ENCODE data around the gene NPM1.
A peak's percentile ranks its signal among the peaks of the same experiment; 100 is the strongest.

Gene NPM1

DNA sequence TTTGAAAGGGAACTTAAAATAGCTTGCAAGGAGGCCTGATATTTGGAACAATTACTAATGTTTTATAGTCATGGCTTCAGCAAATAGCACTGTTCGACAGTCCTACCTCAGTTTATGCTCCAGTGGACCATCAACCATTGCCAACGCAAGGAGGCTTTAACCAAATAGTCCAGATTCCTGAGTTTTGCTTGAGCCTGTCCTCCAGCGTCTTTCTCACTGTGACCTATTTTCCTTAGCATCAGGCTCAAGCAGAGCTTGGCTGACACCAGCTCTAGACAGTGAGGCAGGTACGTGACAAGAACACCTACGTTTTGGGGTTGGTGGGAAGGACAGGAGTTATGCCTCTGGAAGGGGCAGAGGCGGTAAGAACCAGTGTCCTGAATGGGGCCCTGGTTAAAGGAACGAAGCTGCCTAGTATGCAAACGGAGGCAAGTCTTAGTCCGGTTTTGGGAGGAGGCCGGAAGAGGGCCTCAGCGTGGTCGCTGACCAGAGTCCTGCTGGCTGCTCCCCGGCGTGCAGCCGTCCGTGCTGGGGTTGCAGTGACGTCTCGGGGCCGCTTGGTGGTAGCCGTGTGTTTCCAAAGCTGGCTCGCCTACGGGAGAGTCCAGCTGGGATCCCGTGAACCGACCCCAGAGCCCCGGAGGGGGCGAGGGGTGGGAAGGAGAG is 30.8 kb downstream of the NPM1 start (continued):
- TF ChIP-seq, protein P1, sequence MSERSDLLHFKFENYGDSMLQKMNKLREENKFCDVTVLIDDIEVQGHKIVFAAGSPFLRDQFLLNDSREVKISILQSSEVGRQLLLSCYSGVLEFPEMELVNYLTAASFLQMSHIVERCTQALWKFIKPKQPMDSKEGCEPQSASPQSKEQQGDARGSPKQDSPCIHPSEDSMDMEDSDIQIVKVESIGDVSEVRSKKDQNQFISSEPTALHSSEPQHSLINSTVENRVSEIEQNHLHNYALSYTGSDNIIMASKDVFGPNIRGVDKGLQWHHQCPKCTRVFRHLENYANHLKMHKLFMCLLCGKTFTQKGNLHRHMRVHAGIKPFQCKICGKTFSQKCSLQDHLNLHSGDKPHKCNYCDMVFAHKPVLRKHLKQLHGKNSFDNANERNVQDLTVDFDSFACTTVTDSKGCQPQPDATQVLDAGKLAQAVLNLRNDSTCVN (tag by site-specific recombination; optimal IDR thresholded peaks at IDR 0.05): no peak
- TF ChIP-seq ZNF302 (tag by site-specific recombination; IDR thresholded peaks at IDR 0.05; ENCODE audit: low read depth): no peak
- peak; percentile 66; the same call in 1 of the 2 replicates for TF ChIP-seq ZNF600 (tag by site-specific recombination; IDR thresholded peaks at IDR 0.05)
- TF ChIP-seq HOXC10 (CRISPR knock-in tag; IDR thresholded peaks at IDR 0.05): no peak
- TF ChIP-seq ZNF521 (tag by site-specific recombination; IDR thresholded peaks at IDR 0.05): no peak
- TF ChIP-seq ZFHX2 (tag by site-specific recombination; conservative IDR thresholded peaks at IDR 0.05): peak; percentile 78
- no peak for TF ChIP-seq ZNF792 (tag by site-specific recombination; IDR thresholded peaks at IDR 0.05)
- TF ChIP-seq ZNF544 (tag by site-specific recombination; IDR thresholded peaks at IDR 0.05): no peak
- TF ChIP-seq ATF2 (tag by site-specific recombination; IDR thresholded peaks at IDR 0.05; ENCODE audit: low read depth): no peak
- TF ChIP-seq, protein P2, sequence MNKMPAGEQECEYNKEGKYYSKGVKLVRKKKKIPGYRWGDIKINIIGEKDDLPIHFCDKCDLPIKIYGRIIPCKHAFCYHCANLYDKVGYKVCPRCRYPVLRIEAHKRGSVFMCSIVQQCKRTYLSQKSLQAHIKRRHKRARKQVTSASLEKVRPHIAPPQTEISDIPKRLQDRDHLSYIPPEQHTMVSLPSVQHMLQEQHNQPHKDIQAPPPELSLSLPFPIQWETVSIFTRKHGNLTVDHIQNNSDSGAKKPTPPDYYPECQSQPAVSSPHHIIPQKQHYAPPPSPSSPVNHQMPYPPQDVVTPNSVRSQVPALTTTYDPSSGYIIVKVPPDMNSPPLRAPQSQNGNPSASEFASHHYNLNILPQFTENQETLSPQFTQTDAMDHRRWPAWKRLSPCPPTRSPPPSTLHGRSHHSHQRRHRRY (tag by site-specific recombination; IDR thresholded peaks at IDR 0.05): no peak
- no peak for TF ChIP-seq ZNF610 (tag by site-specific recombination; IDR thresholded peaks at IDR 0.05; ENCODE audit: borderline replicate concordance)
- TF ChIP-seq ZNF26 (tag by site-specific recombination; IDR thresholded peaks at IDR 0.05): no peak
- TF ChIP-seq IKZF3 (tag by site-specific recombination; IDR thresholded peaks at IDR 0.05): 0 out of 2 replicates have a peak, but pooled peaks have one; percentile 39
- no peak for TF ChIP-seq ZNF274 (IDR thresholded peaks at IDR 0.05; ENCODE audit: low read length)
- TF ChIP-seq ZNF274 (tag by site-specific recombination; IDR thresholded peaks at IDR 0.05; ENCODE audit: borderline replicate concordance): no peak
- TF ChIP-seq PRDM6 (tag by site-specific recombination; IDR thresholded peaks at IDR 0.05): no peak
- no peak for TF ChIP-seq ZSCAN5A (tag by site-specific recombination; IDR thresholded peaks at IDR 0.05)
- no peak for TF ChIP-seq SCRT2 (tag by site-specific recombination; IDR thresholded peaks at IDR 0.05)
- no peak for TF ChIP-seq ZNF221 (tag by site-specific recombination; IDR thresholded peaks at IDR 0.05; ENCODE audit: borderline replicate concordance)
- TF ChIP-seq ZNF548 (tag by site-specific recombination; IDR thresholded peaks at IDR 0.05): no peak
- 0 out of 2 replicates have a peak, but pooled peaks have one; percentile 15 for TF ChIP-seq GLIS1 (tag by site-specific recombination; IDR thresholded peaks at IDR 0.05)
- no peak for TF ChIP-seq ZBTB11 (tag by site-specific recombination; conservative IDR thresholded peaks at IDR 0.05; ENCODE audit: low read depth)
- no peak for TF ChIP-seq ZNF169 (tag by site-specific recombination; IDR thresholded peaks at IDR 0.05)
- TF ChIP-seq SP3 (tag by site-specific recombination; IDR thresholded peaks at IDR 0.05): no peak
- no peak for TF ChIP-seq TCF7L2 (IDR thresholded peaks at IDR 0.05; ENCODE audit: borderline replicate concordance, low read depth, low read length)
- TF ChIP-seq, protein P3, sequence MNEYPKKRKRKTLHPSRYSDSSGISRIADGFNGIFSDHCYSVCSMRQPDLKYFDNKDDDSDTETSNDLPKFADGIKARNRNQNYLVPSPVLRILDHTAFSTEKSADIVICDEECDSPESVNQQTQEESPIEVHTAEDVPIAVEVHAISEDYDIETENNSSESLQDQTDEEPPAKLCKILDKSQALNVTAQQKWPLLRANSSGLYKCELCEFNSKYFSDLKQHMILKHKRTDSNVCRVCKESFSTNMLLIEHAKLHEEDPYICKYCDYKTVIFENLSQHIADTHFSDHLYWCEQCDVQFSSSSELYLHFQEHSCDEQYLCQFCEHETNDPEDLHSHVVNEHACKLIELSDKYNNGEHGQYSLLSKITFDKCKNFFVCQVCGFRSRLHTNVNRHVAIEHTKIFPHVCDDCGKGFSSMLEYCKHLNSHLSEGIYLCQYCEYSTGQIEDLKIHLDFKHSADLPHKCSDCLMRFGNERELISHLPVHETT (tag by site-specific recombination; IDR thresholded peaks at IDR 0.05): no peak
